SK-N-SH (cell line): ENCODE measurements around the gene SH3GL2. TPM values are rescaled to one million over a fixed set of nuclear protein-coding genes. Genes with fewer than 3 reads are reported as not detected.

Experiments
- CTCF ChIA-PET: fragments of 300-600, 350-600 bp; formaldehyde crosslinking; extraction: SDS; loops from one replicate; lab custom pipeline; 2021; lab: Yijun Ruan, JAX
- POLR2A ChIA-PET: fragments of 350-600 bp; sonication (Branson Sonifier 250); formaldehyde crosslinking; extraction: SDS; loops from one replicate; lab custom pipeline; 2020; ENCODE audit warnings: antibody characterized with exemption, inconsistent platforms; lab: Yijun Ruan, JAX
- DNase-seq: peaks from one replicate; pipeline ENCODE4 v3.0.0; 2012
- H2AFZ ChIP-seq: fragments of 200-600 bp; sonication (generic); 2 replicates; pipeline ENCODE4 v1.8.1; 2016; ENCODE audit warnings: antibody characterized with exemption, mild to moderate bottlenecking, low read depth
- H3F3A ChIP-seq: fragments of 200-600 bp; sonication (generic); replicated peaks from 2 replicates; pipeline ENCODE3; 2016; ENCODE audit warnings: antibody characterized with exemption, mild to moderate bottlenecking; ENCODE audit not compliant: insufficient read depth
- H3K27ac ChIP-seq, 2 experiments: fragments of 200-500 bp in 1 of 2; fragments of 200-600 bp in 1 of 2; sonication (Bioruptor generic) in 1 of 2; sonication (generic), shearing (Covaris generic) in 1 of 2; 2 replicates each; pipeline versions ENCODE4 v1.5.1 to v1.6.1; 2014 to 2016; ENCODE audit warnings: low read depth in 2 of 2, inconsistent platforms in 1 of 2, low read length in 1 of 2, mild to moderate bottlenecking in 1 of 2, mixed read lengths in 1 of 2
- H3K27me3 ChIP-seq: fragments of 200-600 bp; sonication (generic), shearing (Covaris generic); 2 replicates; pipeline ENCODE4 v1.6.1; 2016; ENCODE audit warnings: mixed run types; ENCODE audit not compliant: insufficient read depth
- H3K36me3 ChIP-seq, 2 experiments: fragments of 200-500 bp in 1 of 2; fragments of 200-600 bp in 1 of 2; sonication (Bioruptor generic) in 1 of 2; sonication (generic) in 1 of 2; replicated peaks in 1 of 2; 2 replicates each; pipeline versions ENCODE3 to v1.5.1; 2014 to 2016; ENCODE audit warnings: low read length in 1 of 2, mild to moderate bottlenecking in 1 of 2; ENCODE audit not compliant: insufficient read depth in 2 of 2, control insufficient read depth in 1 of 2
- H3K4me1 ChIP-seq, 2 experiments: fragments of 200-500 bp in 1 of 2; fragments of 200-600 bp in 1 of 2; sonication (Bioruptor generic) in 1 of 2; sonication (generic), shearing (Covaris generic) in 1 of 2; 2 replicates each; pipeline versions ENCODE4 v1.5.1 to v1.6.1; 2014 to 2016; ENCODE audit warnings: low read depth in 1 of 2, low read length in 1 of 2, mixed run types in 1 of 2; ENCODE audit not compliant: insufficient read depth in 2 of 2, control insufficient read depth in 1 of 2
- H3K4me2 ChIP-seq: fragments of 200-600 bp; sonication (generic), shearing (Covaris generic); 2 replicates; pipeline ENCODE4 v1.6.1; 2017; ENCODE audit warnings: mixed run types
- H3K4me3 ChIP-seq, 2 experiments: fragments of 200-500 bp in 1 of 2; fragments of 200-600 bp in 1 of 2; sonication (Bioruptor generic) in 1 of 2; sonication (generic), shearing (Covaris generic) in 1 of 2; 2 replicates each; pipeline versions ENCODE4 v1.5.1 to v1.8.1; 2014 to 2016; ENCODE audit warnings: low read depth in 2 of 2, inconsistent platforms in 1 of 2, low read length in 1 of 2, mild to moderate bottlenecking in 1 of 2, mixed read lengths in 1 of 2, moderate library complexity in 1 of 2
- H3K79me2 ChIP-seq: fragments of 200-600 bp; sonication (generic); 2 replicates; pipeline ENCODE4 v1.8.1; 2017; ENCODE audit warnings: mild to moderate bottlenecking; ENCODE audit not compliant: insufficient read depth
- H3K9ac ChIP-seq: fragments of 200-600 bp; sonication (generic); 2 replicates; pipeline ENCODE4 v1.6.1; 2017; ENCODE audit warnings: mixed run types
- H3K9me2 ChIP-seq: fragments of 200-600 bp; sonication (generic); 2 replicates; pipeline ENCODE4 v1.6.1; 2017; ENCODE audit warnings: mixed run types
- H3K9me3 ChIP-seq: fragments of 200-600 bp; sonication (generic); 2 replicates; pipeline ENCODE4 v1.6.1; 2017; ENCODE audit warnings: mixed run types, mild to moderate bottlenecking, moderate library complexity
- H4K20me1 ChIP-seq: fragments of 200-600 bp; sonication (generic); 2 replicates; pipeline ENCODE4 v1.6.1; 2017; ENCODE audit warnings: mild to moderate bottlenecking, mixed run types; ENCODE audit not compliant: insufficient read depth
- ELF1 ChIP-seq: IDR thresholded peaks from 2 replicates; pipeline ENCODE4 v1.4.0; 2012
- EP300 ChIP-seq, 2 experiments: IDR thresholded peaks; 2 replicates each; pipeline versions ENCODE4 v1.4.0 to v1.6.1; 2012; ENCODE audit warnings: borderline replicate concordance in 1 of 2, low read depth in 1 of 2, low read length in 1 of 2
- FOSL2 ChIP-seq: IDR thresholded peaks from 2 replicates; pipeline ENCODE4 v1.4.0; 2012; ENCODE audit warnings: low read depth, mild to moderate bottlenecking, moderate library complexity, borderline replicate concordance
- FOXJ3 ChIP-seq: sonication (generic); formaldehyde crosslinking; IDR thresholded peaks from 2 replicates; pipeline ENCODE4 v1.5.1; 2020; ENCODE audit warnings: mild to moderate bottlenecking, missing genetic modification reagents
- GABPA ChIP-seq: IDR thresholded peaks from 2 replicates; pipeline ENCODE4 v1.4.0; 2012; ENCODE audit warnings: low read depth, mild to moderate bottlenecking
- GATA2 ChIP-seq: sonication (generic); formaldehyde crosslinking; IDR thresholded peaks from 2 replicates; pipeline ENCODE4 v1.5.0; 2020; ENCODE audit warnings: mild to moderate bottlenecking, missing genetic modification reagents
- MEF2A ChIP-seq: IDR thresholded peaks from 2 replicates; pipeline ENCODE4 v1.4.0; 2012; ENCODE audit warnings: low read depth, borderline replicate concordance
- RFX5 ChIP-seq: IDR thresholded peaks from 2 replicates; pipeline ENCODE4 v1.6.1; 2012; ENCODE audit warnings: mild to moderate bottlenecking, improper control_type of control experiment, low read length
- RXRA ChIP-seq: IDR thresholded peaks from 2 replicates; pipeline ENCODE4 v1.4.0; 2012; ENCODE audit warnings: low read depth, mild to moderate bottlenecking, borderline replicate concordance
- SMC3 ChIP-seq: IDR thresholded peaks from 2 replicates; pipeline ENCODE4 v1.6.1; 2012; ENCODE audit warnings: low read depth, low read length, improper control_type of control experiment
- TAF1 ChIP-seq: IDR thresholded peaks from 2 replicates; pipeline ENCODE4 v1.6.1; 2012; ENCODE audit warnings: low read depth, mild to moderate bottlenecking, low read length, moderate library complexity, borderline replicate concordance
- TCF12 ChIP-seq: IDR thresholded peaks from 2 replicates; pipeline ENCODE4 v1.4.0; 2012
- TEAD4 ChIP-seq: IDR thresholded peaks from 2 replicates; pipeline ENCODE4 v1.4.0; 2012; ENCODE audit warnings: mild to moderate bottlenecking, borderline replicate concordance; ENCODE audit not compliant: insufficient read depth
- USF1 ChIP-seq: IDR thresholded peaks from 2 replicates; pipeline ENCODE4 v1.4.0; 2012; ENCODE audit warnings: low read depth, borderline replicate concordance
- YY1 ChIP-seq: IDR thresholded peaks from 2 replicates; pipeline ENCODE4 v1.4.0; 2012; ENCODE audit warnings: low read depth, mild to moderate bottlenecking
- WGBS: methylation state at CpG from one replicate; pipeline ENCODE4 v1.1.6; 2017; ENCODE audit warnings: low lambda C conversion rate; 5-methylcytosine and 5-hydroxymethylcytosine counted together
- polyA plus RNA-seq, 3 experiments: library from polyadenylated mRNA; depleted of rRNA; stranded (reverse); fragments of >200 nt; gene quantifications; 2 replicates each; pipeline ENCODE4 v1.2.3, GENCODE V29; 2012
- TF ChIP-seq, protein P1 (sequence below): IDR thresholded peaks from 2 replicates; pipeline ENCODE4 v1.6.1; 2012; ENCODE audit warnings: mild to moderate bottlenecking, low read depth, low read length, moderate library complexity
- TF ChIP-seq, protein P2 (sequence below): IDR thresholded peaks from 2 replicates; pipeline ENCODE4 v1.4.0; 2012; ENCODE audit warnings: low read depth, borderline replicate concordance
- TF ChIP-seq, protein P3 (sequence below): fragments of 150-350 bp; IDR thresholded peaks from 2 replicates; pipeline ENCODE4 v1.6.1; 2016; ENCODE audit warnings: mild to moderate bottlenecking, low read depth, low read length

The SH3GL2 gene
- polyA plus RNA-seq, 1 of the 3 experiments (the other 2 are of a cell fraction) = 0.05 TPM

- TF ChIP-seq GABPA (no peak), MEF2A (no peak), RFX5 (no peak), TCF12 (no peak), TEAD4 (no peak)
Observed at GRCh38 chr9:17783227-17783626, 204.4 kb downstream of the SH3GL2 start (continued).

GRCh38 chr9:17789316-17789715 lies 210.4 kb downstream of the SH3GL2 start:
- Histone ChIP-seq H3K9ac (no peak overlapping the region), H3F3A (no peaks in the 10 kb centered on the region), H3K27ac (no peak overlapping the region), H3K4me2 (no peak overlapping the region), H3K4me1 (no peaks in the 10 kb centered on the region), H2AFZ (no peak overlapping the region), H3K4me3 (no peak overlapping the region), H3K9me3 (no peaks in the 10 kb centered on the region), H3K27me3 (peaks cover 25% of the 10 kb centered on the region; the same call in 1 of the 2 replicates), H3K79me2 (no peaks in the 10 kb centered on the region), H3K9me2 (no peaks in the 10 kb centered on the region), H3K36me3 (no peaks in the 10 kb centered on the region), H4K20me1 (no peaks in the 10 kb centered on the region)
- TF ChIP-seq, protein P1, sequence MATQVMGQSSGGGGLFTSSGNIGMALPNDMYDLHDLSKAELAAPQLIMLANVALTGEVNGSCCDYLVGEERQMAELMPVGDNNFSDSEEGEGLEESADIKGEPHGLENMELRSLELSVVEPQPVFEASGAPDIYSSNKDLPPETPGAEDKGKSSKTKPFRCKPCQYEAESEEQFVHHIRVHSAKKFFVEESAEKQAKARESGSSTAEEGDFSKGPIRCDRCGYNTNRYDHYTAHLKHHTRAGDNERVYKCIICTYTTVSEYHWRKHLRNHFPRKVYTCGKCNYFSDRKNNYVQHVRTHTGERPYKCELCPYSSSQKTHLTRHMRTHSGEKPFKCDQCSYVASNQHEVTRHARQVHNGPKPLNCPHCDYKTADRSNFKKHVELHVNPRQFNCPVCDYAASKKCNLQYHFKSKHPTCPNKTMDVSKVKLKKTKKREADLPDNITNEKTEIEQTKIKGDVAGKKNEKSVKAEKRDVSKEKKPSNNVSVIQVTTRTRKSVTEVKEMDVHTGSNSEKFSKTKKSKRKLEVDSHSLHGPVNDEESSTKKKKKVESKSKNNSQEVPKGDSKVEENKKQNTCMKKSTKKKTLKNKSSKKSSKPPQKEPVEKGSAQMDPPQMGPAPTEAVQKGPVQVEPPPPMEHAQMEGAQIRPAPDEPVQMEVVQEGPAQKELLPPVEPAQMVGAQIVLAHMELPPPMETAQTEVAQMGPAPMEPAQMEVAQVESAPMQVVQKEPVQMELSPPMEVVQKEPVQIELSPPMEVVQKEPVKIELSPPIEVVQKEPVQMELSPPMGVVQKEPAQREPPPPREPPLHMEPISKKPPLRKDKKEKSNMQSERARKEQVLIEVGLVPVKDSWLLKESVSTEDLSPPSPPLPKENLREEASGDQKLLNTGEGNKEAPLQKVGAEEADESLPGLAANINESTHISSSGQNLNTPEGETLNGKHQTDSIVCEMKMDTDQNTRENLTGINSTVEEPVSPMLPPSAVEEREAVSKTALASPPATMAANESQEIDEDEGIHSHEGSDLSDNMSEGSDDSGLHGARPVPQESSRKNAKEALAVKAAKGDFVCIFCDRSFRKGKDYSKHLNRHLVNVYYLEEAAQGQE = no peak
- TF ChIP-seq, protein P2, sequence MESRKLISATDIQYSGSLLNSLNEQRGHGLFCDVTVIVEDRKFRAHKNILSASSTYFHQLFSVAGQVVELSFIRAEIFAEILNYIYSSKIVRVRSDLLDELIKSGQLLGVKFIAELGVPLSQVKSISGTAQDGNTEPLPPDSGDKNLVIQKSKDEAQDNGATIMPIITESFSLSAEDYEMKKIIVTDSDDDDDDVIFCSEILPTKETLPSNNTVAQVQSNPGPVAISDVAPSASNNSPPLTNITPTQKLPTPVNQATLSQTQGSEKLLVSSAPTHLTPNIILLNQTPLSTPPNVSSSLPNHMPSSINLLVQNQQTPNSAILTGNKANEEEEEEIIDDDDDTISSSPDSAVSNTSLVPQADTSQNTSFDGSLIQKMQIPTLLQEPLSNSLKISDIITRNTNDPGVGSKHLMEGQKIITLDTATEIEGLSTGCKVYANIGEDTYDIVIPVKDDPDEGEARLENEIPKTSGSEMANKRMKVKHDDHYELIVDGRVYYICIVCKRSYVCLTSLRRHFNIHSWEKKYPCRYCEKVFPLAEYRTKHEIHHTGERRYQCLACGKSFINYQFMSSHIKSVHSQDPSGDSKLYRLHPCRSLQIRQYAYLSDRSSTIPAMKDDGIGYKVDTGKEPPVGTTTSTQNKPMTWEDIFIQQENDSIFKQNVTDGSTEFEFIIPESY = no peak
- TF ChIP-seq MEF2A = no peak
- no peak for TF ChIP-seq FOXJ3
- TF ChIP-seq ELF1 = no peak
- TF ChIP-seq RFX5 = no peak
- TF ChIP-seq, protein P3, sequence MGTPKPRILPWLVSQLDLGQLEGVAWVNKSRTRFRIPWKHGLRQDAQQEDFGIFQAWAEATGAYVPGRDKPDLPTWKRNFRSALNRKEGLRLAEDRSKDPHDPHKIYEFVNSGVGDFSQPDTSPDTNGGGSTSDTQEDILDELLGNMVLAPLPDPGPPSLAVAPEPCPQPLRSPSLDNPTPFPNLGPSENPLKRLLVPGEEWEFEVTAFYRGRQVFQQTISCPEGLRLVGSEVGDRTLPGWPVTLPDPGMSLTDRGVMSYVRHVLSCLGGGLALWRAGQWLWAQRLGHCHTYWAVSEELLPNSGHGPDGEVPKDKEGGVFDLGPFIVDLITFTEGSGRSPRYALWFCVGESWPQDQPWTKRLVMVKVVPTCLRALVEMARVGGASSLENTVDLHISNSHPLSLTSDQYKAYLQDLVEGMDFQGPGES = no peak
- TF ChIP-seq GATA2 (CRISPR knock-in tag) = no peak
- no peak for TF ChIP-seq FOSL2
- TF ChIP-seq SMC3 = no peak
- no peak for TF ChIP-seq YY1
- no peak for TF ChIP-seq USF1
- TF ChIP-seq TEAD4 = no peak
- no peak for TF ChIP-seq EP300 (IDR thresholded peaks at IDR 0.05; ENCODE audit: borderline replicate concordance in 1 of 2, low read depth in 1 of 2, low read length in 1 of 2)
- no peak for TF ChIP-seq RXRA
- TF ChIP-seq TAF1 = no peak
- POLR2A ChIA-PET = no interaction called here
- CTCF ChIA-PET = interaction anchor here (1.2 to 2.6 kb wide), 4 partner anchors 13 to 424 kb away, joined by 3 to 14 read pairs (median 10); no protein-coding TSS in a partner anchor
- 16% methylated on average over 6 of the region's 6 CpGs for WGBS
- no peak for DNase-seq
